MCF 10A (cell line): Measurements from ENCODE around the gene DMXL1. TPM values are rescaled to one million over a fixed set of nuclear protein-coding genes. Genes with fewer than 3 reads are reported as not detected.
A peak's percentile ranks its signal among the peaks of the same experiment; 100 is the strongest.

Experiments
- BruUV-seq: library from RNA; stranded (reverse); fragments of 400-500 nt; replicated peaks from 2 replicates; lab custom pipeline; 2021; lab: Mats Ljungman, UMichigan
- CTCF ChIA-PET: fragments of 300-600 bp; sonication (Branson Sonifier 250); formaldehyde crosslinking; extraction: SDS; loops from one replicate; lab custom pipeline; 2021; ENCODE audit warnings: antibody characterized with exemption, inconsistent platforms; lab: Yijun Ruan, JAX
- POLR2A ChIA-PET: fragments of 300-600, 350-650 bp; sonication (Branson Sonifier 250); formaldehyde crosslinking; extraction: SDS; loops from one replicate; lab custom pipeline; 2020; ENCODE audit warnings: antibody characterized with exemption, inconsistent platforms; lab: Yijun Ruan, JAX
- DNase-seq: peaks from one replicate; pipeline ENCODE4 v3.0.0-alpha.2; 2018; ENCODE audit not compliant: unreplicated experiment
- H3K27ac Mint-ChIP-seq: one replicate; pipeline ENCODE4 v1.8.0; 2022; ENCODE audit warnings: mild to moderate bottlenecking, low read depth, mixed read lengths; ENCODE audit not compliant: unreplicated experiment
- H3K27me3 Mint-ChIP-seq: one replicate; pipeline ENCODE4 v1.8.0; 2022; ENCODE audit warnings: mixed read lengths; ENCODE audit not compliant: insufficient read depth, unreplicated experiment
- H3K36me3 Mint-ChIP-seq: one replicate; pipeline ENCODE4 v1.8.0; 2022; ENCODE audit warnings: mild to moderate bottlenecking, moderate library complexity, mixed read lengths; ENCODE audit not compliant: insufficient read depth, unreplicated experiment
- H3K4me1 Mint-ChIP-seq: one replicate; pipeline ENCODE4 v1.8.0; 2022; ENCODE audit warnings: mixed read lengths; ENCODE audit not compliant: insufficient read depth, unreplicated experiment
- H3K4me3 Mint-ChIP-seq: one replicate; pipeline ENCODE4 v1.8.0; 2022; ENCODE audit warnings: mild to moderate bottlenecking, moderate library complexity, mixed read lengths; ENCODE audit not compliant: unreplicated experiment
- H3K9me3 Mint-ChIP-seq: one replicate; pipeline ENCODE4 v1.8.0; 2022; ENCODE audit warnings: mixed read lengths; ENCODE audit not compliant: unreplicated experiment
- intact Hi-C: fragments of 100-400 bp; cut with micrococcal nuclease; formaldehyde crosslinking; loops from 2 replicates; pipeline ENCODE4 v1.14.1; 2022
- total RNA-seq: library from RNA; stranded (reverse); gene quantifications from 2 replicates; pipeline ENCODE4 v1.2.3, GENCODE V29; 2022
- TF ChIP-seq, protein P1 (sequence below): fragments of 200-600 bp; IDR thresholded peaks from one replicate; pipeline ENCODE4 v1.8.0; 2022; ENCODE audit warnings: antibody characterized with exemption, mild to moderate bottlenecking; ENCODE audit not compliant: unreplicated experiment

The DMXL1 gene
- total RNA-seq, 1 experiment from 2014 or later: 45.1 TPM

DNA sequence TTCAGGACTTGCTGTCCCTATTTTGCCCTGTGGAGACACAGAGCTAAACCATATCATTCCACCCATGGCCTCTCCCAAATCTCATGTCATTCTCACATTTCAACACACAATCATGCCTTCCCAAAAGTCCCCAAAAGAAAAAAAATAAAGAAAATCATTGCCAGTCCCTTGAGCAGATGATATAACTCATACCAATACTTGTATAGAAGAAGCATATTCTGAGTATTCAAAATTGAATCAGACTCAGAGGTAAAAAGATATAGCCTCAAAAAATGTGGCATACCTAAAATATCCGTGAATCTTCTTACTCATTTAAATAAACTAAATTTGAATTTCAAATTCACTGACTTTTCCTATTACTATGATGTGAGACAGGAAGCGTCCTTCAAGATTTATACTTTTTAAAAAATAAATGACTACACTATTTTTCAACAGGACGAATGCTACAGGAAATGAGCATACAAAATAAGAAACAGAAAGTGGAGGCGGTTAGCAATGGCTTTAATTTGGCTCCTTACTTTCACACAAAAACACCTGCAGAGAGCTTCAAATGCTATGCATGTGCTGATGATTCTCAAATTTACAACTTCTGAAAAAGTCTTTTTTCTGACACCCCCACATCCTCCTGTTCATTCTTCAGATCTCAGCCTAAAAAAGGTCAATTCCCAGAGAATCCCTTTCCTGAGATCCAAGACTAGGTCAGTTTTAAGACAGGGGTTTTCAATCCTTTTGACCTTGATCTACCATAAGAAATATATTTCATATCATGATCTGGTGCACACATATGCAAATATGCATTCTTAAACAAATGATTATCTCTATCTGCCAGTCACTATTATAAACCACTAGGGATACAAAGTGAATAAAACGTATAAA lies 39.6 kb upstream of the DMXL1 start:
- Mint-ChIP-seq H3K4me1 (peaks cover 10% of the 10 kb centered on the region), H3K27ac (no peak overlapping the region), H3K4me3 (no peak overlapping the region), H3K36me3 (no peaks in the 10 kb centered on the region), H3K27me3 (no peaks in the 10 kb centered on the region), H3K9me3 (peaks cover 6% of the 10 kb centered on the region)
- intact Hi-C loops: no loop called here
- ChIA-PET POLR2A (no interaction called here), CTCF (interaction anchor here (0.6 to 1.4 kb wide), 3 partner anchors 10 to 303 kb away, joined by 3 read pairs; no protein-coding TSS in a partner anchor)
- no TSS peak for BruUV-seq
- no peak for DNase-seq
- TF ChIP-seq, protein P1, sequence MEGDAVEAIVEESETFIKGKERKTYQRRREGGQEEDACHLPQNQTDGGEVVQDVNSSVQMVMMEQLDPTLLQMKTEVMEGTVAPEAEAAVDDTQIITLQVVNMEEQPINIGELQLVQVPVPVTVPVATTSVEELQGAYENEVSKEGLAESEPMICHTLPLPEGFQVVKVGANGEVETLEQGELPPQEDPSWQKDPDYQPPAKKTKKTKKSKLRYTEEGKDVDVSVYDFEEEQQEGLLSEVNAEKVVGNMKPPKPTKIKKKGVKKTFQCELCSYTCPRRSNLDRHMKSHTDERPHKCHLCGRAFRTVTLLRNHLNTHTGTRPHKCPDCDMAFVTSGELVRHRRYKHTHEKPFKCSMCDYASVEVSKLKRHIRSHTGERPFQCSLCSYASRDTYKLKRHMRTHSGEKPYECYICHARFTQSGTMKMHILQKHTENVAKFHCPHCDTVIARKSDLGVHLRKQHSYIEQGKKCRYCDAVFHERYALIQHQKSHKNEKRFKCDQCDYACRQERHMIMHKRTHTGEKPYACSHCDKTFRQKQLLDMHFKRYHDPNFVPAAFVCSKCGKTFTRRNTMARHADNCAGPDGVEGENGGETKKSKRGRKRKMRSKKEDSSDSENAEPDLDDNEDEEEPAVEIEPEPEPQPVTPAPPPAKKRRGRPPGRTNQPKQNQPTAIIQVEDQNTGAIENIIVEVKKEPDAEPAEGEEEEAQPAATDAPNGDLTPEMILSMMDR: no peak

DNA sequence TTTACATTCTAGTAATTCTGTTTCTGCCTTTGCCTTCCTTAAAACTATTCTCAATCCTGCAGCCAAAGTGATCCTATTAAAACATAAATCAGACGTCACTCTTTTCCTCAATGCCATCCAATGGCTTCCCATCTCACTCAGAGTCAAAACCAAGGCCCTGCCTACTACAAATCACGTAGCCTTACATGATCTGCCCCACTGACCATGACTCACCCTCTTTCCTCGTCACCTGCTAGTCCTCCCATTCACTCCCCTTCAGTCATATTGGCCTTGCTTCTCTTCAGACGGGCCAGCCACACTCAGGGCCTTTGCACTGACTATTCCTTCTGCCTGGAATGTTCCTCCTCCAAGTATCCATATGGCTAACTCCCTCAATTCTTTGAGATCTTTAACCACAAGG lies 39.0 kb upstream of the DMXL1 start:
- DNase-seq: peak; percentile 43
- TF ChIP-seq, protein P1: no peak
- Mint-ChIP-seq H3K27ac (no peak overlapping the region), H3K4me3 (no peak overlapping the region), H3K27me3 (no peaks in the 10 kb centered on the region), H3K4me1 (peaks cover 12% of the 10 kb centered on the region), H3K36me3 (no peaks in the 10 kb centered on the region), H3K9me3 (peaks cover 6% of the 10 kb centered on the region)
- BruUV-seq: no TSS peak
- CTCF ChIA-PET: interaction anchor here (1.1 kb wide), 1 partner anchor 380 kb away, joined by 3 read pairs; no protein-coding TSS in a partner anchor
- intact Hi-C loops: no loop called here
- POLR2A ChIA-PET: interaction anchor here (1.4 kb wide), 1 partner anchor 38 kb away, joined by 5 read pairs; the partner anchor contains the start of gene DMXL1

DNA sequence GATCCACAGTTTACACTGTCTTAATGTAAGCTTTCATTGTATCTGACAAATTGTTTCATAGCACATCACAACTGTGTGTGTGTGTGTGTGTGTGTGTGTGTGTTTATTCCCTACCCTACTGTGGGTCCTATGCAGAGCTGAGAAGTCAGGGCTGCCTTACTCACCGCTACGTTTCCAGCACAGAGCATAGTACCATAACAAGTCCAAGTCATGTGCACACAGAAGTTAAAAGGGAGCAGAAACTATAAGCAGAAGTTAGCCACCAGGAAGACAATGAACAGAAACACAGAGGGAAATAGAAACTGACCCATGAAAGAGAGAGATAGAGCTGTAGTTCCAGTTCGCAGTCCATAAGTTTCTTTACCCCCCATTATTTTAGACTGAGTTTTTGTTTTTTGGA lies 38.2 kb upstream of the DMXL1 start:
- DNase-seq: no peak
- no peak overlapping the region for H3K4me3 Mint-ChIP-seq

More for the DNA sequence above, 38.2 kb upstream of the DMXL1 start:
- ChIA-PET CTCF (interaction anchor here (0.6 to 1.1 kb wide), 3 partner anchors 16 to 379 kb away, joined by 3 read pairs; no protein-coding TSS in a partner anchor), POLR2A (interaction anchor here (0.6 to 1.4 kb wide), 2 partner anchors 38 to 458 kb away, joined by 3 to 5 read pairs; partner anchors contain the start of gene DMXL1)
- peaks cover 12% of the 10 kb centered on the region for H3K4me1 Mint-ChIP-seq
- H3K27ac Mint-ChIP-seq: no peak overlapping the region
- TF ChIP-seq, protein P1: no peak
- H3K9me3 Mint-ChIP-seq: peaks cover 6% of the 10 kb centered on the region
- intact Hi-C loops: no loop called here
- no peaks in the 10 kb centered on the region for H3K36me3 Mint-ChIP-seq
- H3K27me3 Mint-ChIP-seq: no peaks in the 10 kb centered on the region
- BruUV-seq: no TSS peak
